ENCODE results near the gene ARFIP2. TPM values are rescaled to one million over a fixed set of nuclear protein-coding genes. Genes with fewer than 3 reads are reported as not detected.

Gene ARFIP2
- 48.7 and 51.1 TPM in 2 replicates for total RNA-seq (2021; fragmentation: NEBNext Ultra II Directional; extraction: Animal tissue kit (Norgen Biotek cat#: 25700))
- 48.3 and 50.3 TPM in 2 replicates for polyA plus RNA-seq (2011; rRNA removed)
- polyA plus RNA-seq (2011; cell fraction: cytosol; rRNA removed), result 66.8 TPM
- polyA plus RNA-seq (2011; cell fraction: nucleus; rRNA removed), result 107 TPM
- polyA plus RNA-seq (2012, experiment 1 of 2), result 48.6 to 56.3 TPM (median 54.6 TPM) in 4 replicates
- polyA plus RNA-seq (2012, experiment 2 of 2), result 53.7 TPM
- 35.1 TPM for polyA plus RNA-seq (2013, experiment 1 of 2)
- polyA plus RNA-seq (2013, experiment 2 of 2), result 32.2 TPM
- polyA minus RNA-seq (2011; rRNA and poly(A)+ RNA removed), result 48.1 and 50.5 TPM in 2 replicates
- polyA minus RNA-seq (2011; cell fraction: cytosol; rRNA and poly(A)+ RNA removed), result 23.3 TPM
- 57.0 TPM for polyA minus RNA-seq (2011; cell fraction: nucleus; rRNA and poly(A)+ RNA removed)
- long read RNA-seq, experiment 1, transcript ARFIP2-202 (8 exons, 1,868 nt), result major isoform, 11 of 66 reads
- long read RNA-seq, experiment 1, transcript ARFIP2-201 (8 exons, 2,543 nt), result minor isoform, 6 of 66 reads
- long read RNA-seq, experiment 1, partial matches to known transcripts, result 33 of 66 reads
- long read RNA-seq, experiment 1, other reads (novel, unspliced or antisense), result 16 of 66 reads
- long read RNA-seq, experiment 2, transcript ARFIP2-201 (8 exons, 2,543 nt), result minor isoform, 16 of 69 reads
- long read RNA-seq, experiment 2, transcript ARFIP2-202 (8 exons, 1,868 nt), result major isoform, 31 of 69 reads
- long read RNA-seq, experiment 2, partial matches to known transcripts, result 12 of 69 reads
- long read RNA-seq, experiment 2, other reads (novel, unspliced or antisense), result 9 of 69 reads

- Histone ChIP-seq H3K4me3 (ENCODE audit: extremely low read depth in 1 of 4, insufficient read depth in 2 of 4, low read depth in 3 of 4, low read length in 4 of 4) (peak within 1 kb of the TSS; percentile 89 to 100 (median 100)), H3K9me3 (ENCODE audit: insufficient read depth in 2 of 2, low read depth in 1 of 2, low read length in 1 of 2) (no peaks in the 10 kb centered on the region), H2BK15ac (ENCODE audit: low read length) (0 out of 2 replicates have a peak within 1 kb of the TSS, but pooled peaks have one; percentile 67), H3K18ac (ENCODE audit: extremely low read depth, low read length) (peak within 1 kb of the TSS; percentile 81; the same call in 1 of the 2 replicates), H3K56ac (replicated peaks; ENCODE audit: insufficient read length, low read depth, low read length) (peak within 1 kb of the TSS; percentile 70), H2AFZ (ENCODE audit: low read length) (peak within 1 kb of the TSS; percentile 0; the same call in 1 of the 2 replicates), H3K14ac (ENCODE audit: insufficient read length) (no peak within 1 kb of the TSS), H4K8ac (ENCODE audit: extremely low read depth, insufficient read depth, low read length) (peak within 1 kb of the TSS; percentile 94), H3K4me2 (ENCODE audit: insufficient read depth in 1 of 2, low read depth in 2 of 2, low read length in 2 of 2) (peak within 1 kb of the TSS; percentile 97 to 99), H3K79me1 (ENCODE audit: low read depth, low read length) (peaks cover 14% of the 10 kb centered on the region), H2BK20ac (ENCODE audit: low read length) (no peak within 1 kb of the TSS), H3K23ac (ENCODE audit: insufficient read length) (no peak within 1 kb of the TSS), H3K4me1 (replicated peaks in 1 of 4; ENCODE audit: control insufficient read depth in 3 of 4, insufficient read depth in 4 of 4, low read length in 3 of 4) (peaks cover 4 to 13% (median 5%) of the 10 kb centered on the region in 4 experiments), H3K4ac (replicated peaks; ENCODE audit: insufficient read length, low read depth, low read length) (peak within 1 kb of the TSS; percentile 41), H2BK5ac (ENCODE audit: low read depth, low read length) (peak within 1 kb of the TSS; percentile 92), H3K36me3 (ENCODE audit: control insufficient read depth in 2 of 4, insufficient read depth in 4 of 4, low read length in 3 of 4) (peaks cover 22 to 71% (median 43%) of the 10 kb centered on the region in 4 experiments), H2BK120ac (replicated peaks; ENCODE audit: low read depth, low read length) (no peak within 1 kb of the TSS), H4K91ac (replicated peaks; ENCODE audit: insufficient read length, low read length) (peak within 1 kb of the TSS; percentile 78), H3K27me3 (replicated peaks in 1 of 4; ENCODE audit: control insufficient read depth in 3 of 4, extremely low read depth in 1 of 4, insufficient read depth in 3 of 4, low read length in 3 of 4) (no peaks in the 10 kb centered on the region), H3K23me2 (ENCODE audit: low read depth, low read length) (peaks cover 11% of the 10 kb centered on the region), H4K5ac (ENCODE audit: insufficient read length, low read depth, low read length) (peak within 1 kb of the TSS; percentile 74), H3K27ac (ENCODE audit: low read depth, low read length) (peak within 1 kb of the TSS; percentile 93), H2AK5ac (ENCODE audit: low read depth, low read length) (peak within 1 kb of the TSS; percentile 91), H4K20me1 (replicated peaks in 1 of 2; ENCODE audit: control insufficient read depth in 1 of 2, insufficient read depth in 2 of 2, low read length in 2 of 2) (peaks cover 1 to 12% of the 10 kb centered on the region in 2 experiments), H3K79me2 (ENCODE audit: control insufficient read depth in 1 of 2, insufficient read depth in 2 of 2, low read length in 2 of 2) (peaks cover 14 to 39% of the 10 kb centered on the region in 2 experiments), H3K9ac (replicated peaks in 1 of 4; ENCODE audit: extremely low read depth in 1 of 4, low read depth in 3 of 4, low read length in 3 of 4) (peak within 1 kb of the TSS; percentile 95 to 98 (median 97)), H2BK12ac (ENCODE audit: low read depth, low read length) (peak within 1 kb of the TSS; percentile 94)
- POLR2A ChIA-PET (ENCODE audit: partially characterized antibody), result interaction anchor here (0.5 to 2.2 kb wide), 17 partner anchors 8 to 1484 kb away, joined by 3 to 13 read pairs (median 4); partner anchors contain the start of genes DNHD1, HPX, NLRP10 and SMPD1
- 2% methylated on average over 61 of the region's 66 CpGs; no CpG with 5 or more reads in 1 of the 2 experiments for WGBS, 2 experiments (ENCODE audit: extremely low coverage in 1 of 2, insufficient coverage in 1 of 2, insufficient read length in 1 of 2, insufficient replicate concordance in 2 of 2, low coverage in 1 of 2, low lambda C conversion rate in 2 of 2, missing lambda C conversion rate in 1 of 2)
- FAIRE-seq (peak; percentile 73), DNase-seq (ENCODE audit: low read depth in 1 of 2, low spot score in 2 of 2) (peak; percentile 84 to 95)
- CTCF ChIA-PET (ENCODE audit: partially characterized antibody), result interaction anchor here (0.6 to 2.5 kb wide), 12 partner anchors 9 to 211 kb away, joined by 3 to 12 read pairs (median 4); partner anchors contain the start of gene DNHD1
- TF ChIP-seq SP1 (IDR thresholded peaks at IDR 0.05; ENCODE audit: low read depth, low read length) (peak; percentile 40; the same call in 1 of the 2 replicates), KDM1A (IDR thresholded peaks at IDR 0.05; ENCODE audit: borderline replicate concordance, low read length) (no peak), CREB1 (IDR thresholded peaks at IDR 0.05) (peak; percentile 97), PHF8 (conservative IDR thresholded peaks at IDR 0.05; ENCODE audit: low read depth, low read length) (peak; percentile 95), NRF1 (IDR thresholded peaks at IDR 0.05; ENCODE audit: low read depth, low read length) (no peak), GTF2F1 (IDR thresholded peaks at IDR 0.05; ENCODE audit: borderline replicate concordance, low read depth, low read length) (0 out of 2 replicates have a peak, but pooled peaks have one; percentile 22), NANOG (IDR thresholded peaks at IDR 0.05; ENCODE audit: insufficient read depth, low read depth, low read length, poor library complexity, severe bottlenecking) (no peak)
These were observed at the start of gene ARFIP2, which contains the start of gene TIMM10B for GRCh38 chr11:6481012-6481923. Gene ARFIP2 (minus strand): TSS chr11:6481331. CDS start chr11:6480421, 910 bp downstream. Gene TIMM10B (plus strand): TSS chr11:6481501. CDS start chr11:6481517, 16 bp downstream.
